Fibroblast of mammary gland (primary cell): ENCODE measurements around the gene SUGP1.

Source experiments
- DNase-seq: peaks from one replicate; pipeline ENCODE4 v3.0.0-alpha.2; 2010; ENCODE audit warnings: low read depth
- H3K4me3 ChIP-seq: 2 replicates; pipeline ENCODE4 v1.5.1; 2011; ENCODE audit warnings: low read depth, mild to moderate bottlenecking, low read length, moderate library complexity; ENCODE audit not compliant: control insufficient read depth
- CTCF ChIP-seq: conservative IDR thresholded peaks from 2 replicates; pipeline ENCODE4 v1.5.1; 2011; ENCODE audit warnings: low read depth, low read length, inconsistent platforms; ENCODE audit not compliant: control insufficient read depth, insufficient read depth

Gene SUGP1

GRCh38 chr19:19335408-19336158, 15.3 kb upstream of the SUGP1 start:
- no peak for TF ChIP-seq CTCF
- H3K4me3 ChIP-seq: no peak overlapping the region
- no peak for DNase-seq

- no peak for TF ChIP-seq CTCF
- no peak for DNase-seq
- no peak overlapping the region for H3K4me3 ChIP-seq
Observed at GRCh38 chr19:19334989-19335344, 14.7 kb upstream of the SUGP1 start.

- no peak overlapping the region for H3K4me3 ChIP-seq
- no peak for DNase-seq
- no peak for TF ChIP-seq CTCF
Observed at GRCh38 chr19:19334063-19334988, 14.0 kb upstream of the SUGP1 start.

GRCh38 chr19:19329126-19329525, 8.8 kb upstream of the SUGP1 start:
- TF ChIP-seq CTCF: no peak
- DNase-seq: no peak
- H3K4me3 ChIP-seq: no peak overlapping the region

- DNase-seq: no peak
- no peak for TF ChIP-seq CTCF
- H3K4me3 ChIP-seq: no peak overlapping the region
Observed at GRCh38 chr19:19327672-19328071, 7.4 kb upstream of the SUGP1 start.

DNA sequence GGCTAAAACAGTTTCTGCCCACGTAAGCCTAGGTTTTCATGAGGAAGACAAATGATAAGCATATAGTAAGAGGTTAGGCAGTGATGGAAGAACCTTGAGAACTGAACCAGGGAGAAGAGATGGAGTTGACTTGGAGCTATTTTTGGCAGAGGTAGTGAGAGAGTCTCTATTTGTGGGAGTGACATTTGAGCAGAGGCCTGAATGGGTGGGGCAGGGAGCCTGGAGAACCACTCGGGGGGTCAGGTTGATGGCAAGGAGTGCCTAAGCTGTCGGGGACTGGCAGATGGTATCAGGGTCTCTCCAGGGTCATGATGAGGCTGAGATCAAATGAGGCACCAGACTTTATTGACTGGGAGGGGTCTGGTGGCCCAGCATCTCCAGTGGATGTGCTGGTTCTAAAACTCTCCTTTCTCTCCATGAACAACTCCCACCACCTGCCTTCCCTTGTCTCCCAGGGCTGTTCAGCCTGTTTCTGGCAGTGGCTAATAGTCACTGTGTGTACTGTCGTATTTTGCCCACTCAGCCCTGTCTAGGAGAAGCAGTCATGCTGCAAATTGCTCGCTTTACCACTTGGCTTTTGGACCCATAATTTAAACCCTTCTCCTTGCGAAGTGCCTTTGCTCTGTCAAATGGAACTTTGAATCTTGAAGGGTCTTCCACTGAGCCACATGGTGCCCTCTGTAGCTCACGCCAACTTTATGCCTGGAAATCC, 3.9 kb upstream of the SUGP1 start:
- TF ChIP-seq CTCF: no peak
- H3K4me3 ChIP-seq: no peak overlapping the region
- no peak for DNase-seq
